ENCODE data around the gene IMMP2L. TPM values are rescaled to one million over a fixed set of nuclear protein-coding genes. Genes with fewer than 3 reads are reported as not detected.

The IMMP2L gene
- polyA plus RNA-seq, 1 of the 3 experiments (the other 2 are of a cell fraction) = 10.7 TPM

DNA sequence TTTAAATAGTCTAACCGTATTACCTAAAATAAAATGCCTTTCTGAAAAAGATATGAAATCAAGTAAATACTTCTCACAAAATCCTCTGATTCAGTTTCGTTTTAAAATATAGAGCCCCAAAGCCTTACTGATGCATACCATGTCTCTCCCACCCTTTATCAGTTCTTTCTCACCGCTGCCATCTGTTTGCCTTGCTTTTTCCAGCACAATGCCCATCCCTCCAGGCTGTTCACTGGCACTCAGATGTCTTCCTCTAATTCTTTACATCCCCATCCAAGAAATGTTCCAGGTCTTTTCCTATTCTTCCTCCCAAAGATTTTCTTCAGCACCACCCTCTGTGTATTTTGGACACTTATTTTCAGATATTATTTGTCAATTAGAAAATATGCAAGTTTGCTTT lies 587.9 kb downstream of the IMMP2L start:
- Histone ChIP-seq H3K79me2 (ENCODE audit: insufficient read depth) (no peaks in the 10 kb centered on the region), H3K9me3 (no peaks in the 10 kb centered on the region), H2AFZ (ENCODE audit: low read depth) (no peak overlapping the region), H3K9ac (no peak overlapping the region), H3K4me1 (ENCODE audit: control insufficient read depth in 1 of 2, insufficient read depth in 2 of 2, low read depth in 1 of 2, low read length in 1 of 2) (peaks cover 0 to 9% of the 10 kb centered on the region in 2 experiments; a peak in 2 of 4 replicates), H3K36me3 (replicated peaks in 1 of 2; ENCODE audit: control insufficient read depth in 1 of 2, insufficient read depth in 2 of 2, low read length in 1 of 2) (no peaks in the 10 kb centered on the region), H3K4me3 (ENCODE audit: low read depth in 2 of 2, low read length in 1 of 2) (no peak overlapping the region), H3K9me2 (no peaks in the 10 kb centered on the region), H3K27me3 (ENCODE audit: insufficient read depth) (no peaks in the 10 kb centered on the region), H4K20me1 (ENCODE audit: insufficient read depth) (no peaks in the 10 kb centered on the region), H3F3A (replicated peaks; ENCODE audit: insufficient read depth) (no peaks in the 10 kb centered on the region), H3K4me2 (no peak overlapping the region), H3K27ac (ENCODE audit: low read depth in 2 of 2, low read length in 1 of 2) (peak overlapping the region in 1 of 2 experiments; percentile 50; a peak in 2 of 4 replicates)
- TF ChIP-seq RCOR1 (IDR thresholded peaks at IDR 0.05; ENCODE audit: low read length) = no peak
- TF ChIP-seq EP300 (IDR thresholded peaks at IDR 0.05; ENCODE audit: borderline replicate concordance in 1 of 2, low read depth in 1 of 2, low read length in 1 of 2) = no peak
- peak; percentile 34; the same call in 1 of the 2 replicates for TF ChIP-seq GATA2 (CRISPR knock-in tag; IDR thresholded peaks at IDR 0.05)
- TF ChIP-seq NRF1 (IDR thresholded peaks at IDR 0.05; ENCODE audit: low read depth, low read length) = no peak
- ChIA-PET CTCF (interaction anchor here (0.6 kb wide), 1 partner anchor 680 kb away, joined by 3 read pairs; no protein-coding TSS in a partner anchor), POLR2A (no interaction called here)
- DNase-seq = peak; percentile 14
- 53% methylated on average over 3 of the region's 3 CpGs for WGBS (ENCODE audit: low lambda C conversion rate)

DNA sequence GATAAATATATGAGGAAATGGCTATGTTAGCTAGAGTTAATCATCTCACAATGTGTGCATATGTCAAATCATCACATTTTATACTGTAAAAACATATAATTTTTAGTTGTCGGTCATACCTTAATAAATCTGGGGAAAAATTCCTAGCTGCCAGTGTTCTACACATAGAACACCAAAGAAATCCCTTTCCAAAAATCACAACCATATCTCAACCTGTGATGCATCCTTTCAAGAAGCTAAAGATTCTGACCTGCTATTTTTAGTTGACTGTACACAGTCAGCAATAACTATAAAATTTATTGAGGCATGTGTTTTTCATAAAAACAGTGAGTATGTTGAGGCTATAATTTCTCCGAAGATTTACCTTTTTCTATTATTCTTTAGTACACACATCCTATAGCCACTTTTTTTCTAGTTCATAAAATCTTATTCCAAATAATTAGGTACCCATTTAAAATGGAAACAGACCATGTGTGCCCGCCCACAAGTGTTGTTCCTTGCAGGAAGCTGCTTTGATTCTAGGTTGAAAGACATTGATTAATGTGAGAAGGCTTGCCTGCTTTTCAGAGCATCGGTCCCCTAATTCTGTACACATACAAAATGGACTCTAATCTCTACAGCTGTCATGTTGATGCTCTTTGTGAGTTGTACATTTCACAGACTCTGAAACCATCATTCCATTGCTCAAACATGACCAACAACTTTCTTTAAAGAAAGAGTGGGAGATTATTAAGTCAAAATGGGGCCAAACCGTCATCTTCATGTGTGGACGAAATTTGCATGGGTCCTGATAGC lies 588.9 kb downstream of the IMMP2L start:
- H3K36me3 ChIP-seq (replicated peaks in 1 of 2; ENCODE audit: control insufficient read depth in 1 of 2, insufficient read depth in 2 of 2, low read length in 1 of 2) = no peaks in the 10 kb centered on the region
- H3K79me2 ChIP-seq (ENCODE audit: insufficient read depth) = no peaks in the 10 kb centered on the region
- no peak overlapping the region for H3K9ac ChIP-seq
- no peak for DNase-seq
- TF ChIP-seq RCOR1 (IDR thresholded peaks at IDR 0.05; ENCODE audit: low read length) (0 out of 2 replicates have a peak, but pooled peaks have one; percentile 22), TCF12 (IDR thresholded peaks at IDR 0.05) (peak; percentile 31; the same call in 1 of the 2 replicates), USF1 (IDR thresholded peaks at IDR 0.05; ENCODE audit: borderline replicate concordance, low read depth) (no peak)
- ChIA-PET POLR2A (no interaction called here), CTCF (interaction anchor here (0.5 to 1.0 kb wide), 2 partner anchors 11 to 1197 kb away, joined by 3 read pairs; no protein-coding TSS in a partner anchor)
- H3K4me2 ChIP-seq = no peak overlapping the region
- no peak overlapping the region for H2AFZ ChIP-seq (ENCODE audit: low read depth)
- no peaks in the 10 kb centered on the region for H4K20me1 ChIP-seq (ENCODE audit: insufficient read depth)
- no peaks in the 10 kb centered on the region for H3K9me3 ChIP-seq
- WGBS (ENCODE audit: low lambda C conversion rate) = 61% methylated on average over 6 of the region's 6 CpGs
- peak overlapping the region in 1 of 2 experiments; percentile 50; a peak in 1 of 4 replicates for H3K27ac ChIP-seq (ENCODE audit: low read depth in 2 of 2, low read length in 1 of 2)
- H3K27me3 ChIP-seq (ENCODE audit: insufficient read depth) = no peaks in the 10 kb centered on the region
- peaks cover 0 to 9% of the 10 kb centered on the region in 2 experiments; a peak in 2 of 4 replicates for H3K4me1 ChIP-seq (ENCODE audit: control insufficient read depth in 1 of 2, insufficient read depth in 2 of 2, low read depth in 1 of 2, low read length in 1 of 2)
- no peaks in the 10 kb centered on the region for H3F3A ChIP-seq (replicated peaks; ENCODE audit: insufficient read depth)
- H3K4me3 ChIP-seq (ENCODE audit: low read depth in 2 of 2, low read length in 1 of 2) = no peak overlapping the region
- H3K9me2 ChIP-seq = no peaks in the 10 kb centered on the region

DNA sequence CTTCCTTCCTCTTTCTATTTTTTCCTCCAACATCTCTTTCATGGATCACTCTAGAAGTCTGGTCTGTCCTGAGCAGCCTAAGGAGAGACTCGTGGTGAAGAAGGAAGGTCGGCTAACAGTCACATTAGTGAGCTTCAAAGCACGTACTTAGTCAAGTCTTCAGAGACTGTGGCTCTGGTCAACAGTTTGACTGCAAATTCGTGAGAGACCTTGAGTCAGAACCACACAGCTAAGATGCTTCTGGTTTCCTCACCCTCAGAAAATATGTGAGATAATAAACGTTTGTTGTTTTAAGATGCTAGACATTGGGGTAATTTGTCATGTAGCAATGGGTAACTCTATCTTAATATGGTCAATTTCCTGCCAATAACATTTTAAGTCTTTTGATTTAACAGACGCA lies 597.5 kb downstream of the IMMP2L start:
- peaks cover 0 to 7% of the 10 kb centered on the region in 2 experiments; a peak in 2 of 4 replicates for H3K4me1 ChIP-seq (ENCODE audit: control insufficient read depth in 1 of 2, insufficient read depth in 2 of 2, low read depth in 1 of 2, low read length in 1 of 2)
- CTCF ChIA-PET = no interaction called here
- no peaks in the 10 kb centered on the region for H3K27me3 ChIP-seq (ENCODE audit: insufficient read depth)
- TF ChIP-seq, protein P1, sequence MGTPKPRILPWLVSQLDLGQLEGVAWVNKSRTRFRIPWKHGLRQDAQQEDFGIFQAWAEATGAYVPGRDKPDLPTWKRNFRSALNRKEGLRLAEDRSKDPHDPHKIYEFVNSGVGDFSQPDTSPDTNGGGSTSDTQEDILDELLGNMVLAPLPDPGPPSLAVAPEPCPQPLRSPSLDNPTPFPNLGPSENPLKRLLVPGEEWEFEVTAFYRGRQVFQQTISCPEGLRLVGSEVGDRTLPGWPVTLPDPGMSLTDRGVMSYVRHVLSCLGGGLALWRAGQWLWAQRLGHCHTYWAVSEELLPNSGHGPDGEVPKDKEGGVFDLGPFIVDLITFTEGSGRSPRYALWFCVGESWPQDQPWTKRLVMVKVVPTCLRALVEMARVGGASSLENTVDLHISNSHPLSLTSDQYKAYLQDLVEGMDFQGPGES (IDR thresholded peaks at IDR 0.05; ENCODE audit: low read depth, low read length) = no peak
- TF ChIP-seq SIN3A (IDR thresholded peaks at IDR 0.05; ENCODE audit: borderline replicate concordance, low read depth, low read length) (no peak), TAF1 (IDR thresholded peaks at IDR 0.05; ENCODE audit: borderline replicate concordance, low read depth, low read length) (no peak), USF1 (IDR thresholded peaks at IDR 0.05; ENCODE audit: borderline replicate concordance, low read depth) (no peak), FOXM1 (IDR thresholded peaks at IDR 0.05; ENCODE audit: low read depth) (no peak), FOSL2 (IDR thresholded peaks at IDR 0.05; ENCODE audit: borderline replicate concordance, low read depth) (no peak), NFIC (IDR thresholded peaks at IDR 0.05; ENCODE audit: borderline replicate concordance) (no peak), GABPA (IDR thresholded peaks at IDR 0.05; ENCODE audit: low read depth) (no peak), EP300 (IDR thresholded peaks at IDR 0.05; ENCODE audit: borderline replicate concordance in 1 of 2, low read depth in 1 of 2, low read length in 1 of 2) (no peak), NRF1 (IDR thresholded peaks at IDR 0.05; ENCODE audit: low read depth, low read length) (no peak), PBX3 (IDR thresholded peaks at IDR 0.05) (no peak), FOXJ3 (CRISPR knock-in tag; IDR thresholded peaks at IDR 0.05) (no peak), EZH2phosphoT487 (IDR thresholded peaks at IDR 0.05; ENCODE audit: borderline replicate concordance, low read depth) (no peak)

More for the DNA sequence above, 597.5 kb downstream of the IMMP2L start:
- Histone ChIP-seq H3K4me3 (ENCODE audit: low read depth in 2 of 2, low read length in 1 of 2) (no peak overlapping the region), H3K79me2 (ENCODE audit: insufficient read depth) (no peaks in the 10 kb centered on the region), H3K9ac (no peak overlapping the region), H2AFZ (ENCODE audit: low read depth) (no peak overlapping the region), H3K9me3 (no peaks in the 10 kb centered on the region), H3K9me2 (no peaks in the 10 kb centered on the region; the same call in 1 of the 2 replicates), H3K36me3 (replicated peaks in 1 of 2; ENCODE audit: control insufficient read depth in 1 of 2, insufficient read depth in 2 of 2, low read length in 1 of 2) (no peaks in the 10 kb centered on the region), H3K27ac (ENCODE audit: low read depth in 2 of 2, low read length in 1 of 2) (no peak overlapping the region), H3K4me2 (no peak overlapping the region), H3F3A (replicated peaks; ENCODE audit: insufficient read depth) (no peaks in the 10 kb centered on the region), H4K20me1 (ENCODE audit: insufficient read depth) (no peaks in the 10 kb centered on the region)
- 67% methylated on average over 6 of the region's 6 CpGs for WGBS (ENCODE audit: low lambda C conversion rate)
- POLR2A ChIA-PET = no interaction called here
- DNase-seq = no peak

Measured in SK-N-SH (cell line).